ENCODE data around the gene PDZD2. TPM values are rescaled to one million over a fixed set of nuclear protein-coding genes. Genes with fewer than 3 reads are reported as not detected.
"Not testable (repeated sequence)": the region's sequence is repeated elsewhere in the genome, so short reads cannot be mapped to it uniquely, and the experiment has no call there.

Gene PDZD2
- total RNA-seq (4.6 TPM), polyA plus RNA-seq (ENCODE audit: insufficient read depth in 1 of 8, insufficient read length in 8 of 8, low replicate concordance in 1 of 8) (10 to 100 TPM in 1 of 8 donors, 1 to 10 TPM in 7; 5.2 to 12.6 (median 8.1) TPM)
- long read RNA-seq, donor 1, result 0 reads
- long read RNA-seq, donor 2, full-length matches to known transcripts, result 1 of 1 reads
- long read RNA-seq, donor 2, partial matches to known transcripts, result 0 of 1 reads
- long read RNA-seq, donor 2, other reads (novel, unspliced or antisense), result 0 of 1 reads
- long read RNA-seq, donor 3, result 0 reads
- long read RNA-seq, donor 4, result 0 reads
- long read RNA-seq, donor 5, partial matches to known transcripts, result 0 of 64 reads
- long read RNA-seq, donor 5, other reads (novel, unspliced or antisense), result 64 of 64 reads
- long read RNA-seq, donor 6, partial matches to known transcripts, result 42 of 42 reads
- long read RNA-seq, donor 6, other reads (novel, unspliced or antisense), result 0 of 42 reads
- long read RNA-seq, donor 7, result 0 reads
- long read RNA-seq, donor 8, result 0 reads
- long read RNA-seq, donor 9, result 0 reads
- long read RNA-seq, donor 10, result 0 reads
- long read RNA-seq, donor 11, result 0 reads

GRCh38 chr5:31638748-31639418, at the start of gene PDZD2:
Gene PDZD2 (plus strand): TSS chr5:31639131.
- DNase-seq, result peak; percentile 89
- Histone ChIP-seq H3K4me1 (ENCODE audit: control insufficient read depth, insufficient read depth, low read length) (peaks cover 17% of the 10 kb centered on the region), H3K9me3 (replicated peaks; ENCODE audit: control insufficient read depth, low read depth, low read length) (no peaks in the 10 kb centered on the region), H3K27ac (ENCODE audit: low read length) (peak within 1 kb of the TSS; percentile 29), H3K36me3 (ENCODE audit: control insufficient read depth, insufficient read depth, low read length) (no peaks in the 10 kb centered on the region), H3K4me3 (ENCODE audit: low read length) (peak within 1 kb of the TSS; percentile 73), H3K27me3 (ENCODE audit: control insufficient read depth, insufficient read depth, low read length) (peaks cover 33% of the 10 kb centered on the region)
- under 1% methylated on average over 60 of the region's 70 CpGs for WGBS (ENCODE audit: insufficient coverage)

- no peaks in the 10 kb centered on the region for H3K27me3 ChIP-seq (ENCODE audit: control insufficient read depth, insufficient read depth, low read length)
- H3K9me3 ChIP-seq (replicated peaks; ENCODE audit: control insufficient read depth, low read depth, low read length), result no peaks in the 10 kb centered on the region
- DNase-seq, result no peak
- no peaks in the 10 kb centered on the region for H3K4me1 ChIP-seq (ENCODE audit: control insufficient read depth, insufficient read depth, low read length)
- H3K27ac ChIP-seq (ENCODE audit: low read length), result no peak overlapping the region
- H3K4me3 ChIP-seq (ENCODE audit: low read length), result no peak overlapping the region
- H3K36me3 ChIP-seq (ENCODE audit: control insufficient read depth, insufficient read depth, low read length), result no peaks in the 10 kb centered on the region
- no CpG with 5 or more reads among the region's 3 CpGs for WGBS (ENCODE audit: insufficient coverage)
Observed at GRCh38 chr5:31593665-31594064, 45.3 kb upstream of the PDZD2 start.

GRCh38 chr5:31596354-31596753, 42.6 kb upstream of the PDZD2 start:
- WGBS (ENCODE audit: insufficient coverage), result no CpG with 5 or more reads among the region's 1 CpG
- H3K9me3 ChIP-seq (replicated peaks; ENCODE audit: control insufficient read depth, low read depth, low read length), result no peaks in the 10 kb centered on the region
- no peaks in the 10 kb centered on the region for H3K4me1 ChIP-seq (ENCODE audit: control insufficient read depth, insufficient read depth, low read length)
- no peaks in the 10 kb centered on the region for H3K36me3 ChIP-seq (ENCODE audit: control insufficient read depth, insufficient read depth, low read length)
- no peak overlapping the region for H3K4me3 ChIP-seq (ENCODE audit: low read length)
- no peak for DNase-seq
- H3K27ac ChIP-seq (ENCODE audit: low read length), result no peak overlapping the region
- no peaks in the 10 kb centered on the region for H3K27me3 ChIP-seq (ENCODE audit: control insufficient read depth, insufficient read depth, low read length)

- H3K9me3 ChIP-seq (replicated peaks; ENCODE audit: control insufficient read depth, low read depth, low read length), result no peaks in the 10 kb centered on the region
- H3K27me3 ChIP-seq (ENCODE audit: control insufficient read depth, insufficient read depth, low read length), result no peaks in the 10 kb centered on the region
- no peak overlapping the region for H3K27ac ChIP-seq (ENCODE audit: low read length)
- DNase-seq, result no peak
- WGBS (ENCODE audit: insufficient coverage), result no CpG with 5 or more reads among the region's 5 CpGs
- no peaks in the 10 kb centered on the region for H3K4me1 ChIP-seq (ENCODE audit: control insufficient read depth, insufficient read depth, low read length)
- no peak overlapping the region for H3K4me3 ChIP-seq (ENCODE audit: low read length)
- H3K36me3 ChIP-seq (ENCODE audit: control insufficient read depth, insufficient read depth, low read length), result no peaks in the 10 kb centered on the region
Observed at GRCh38 chr5:31598640-31599611, 40.0 kb upstream of the PDZD2 start.

- not testable (repeated sequence) for H3K27ac ChIP-seq (ENCODE audit: low read length); H3K36me3 ChIP-seq (ENCODE audit: control insufficient read depth, insufficient read depth, low read length); DNase-seq; H3K27me3 ChIP-seq (ENCODE audit: control insufficient read depth, insufficient read depth, low read length); H3K4me3 ChIP-seq (ENCODE audit: low read length); H3K4me1 ChIP-seq (ENCODE audit: control insufficient read depth, insufficient read depth, low read length); H3K9me3 ChIP-seq (replicated peaks; ENCODE audit: control insufficient read depth, low read depth, low read length)
- no CpG with 5 or more reads among the region's 4 CpGs for WGBS (ENCODE audit: insufficient coverage)
Observed at GRCh38 chr5:31602305-31602704, 36.6 kb upstream of the PDZD2 start.

- H3K4me3 ChIP-seq (ENCODE audit: low read length), result no peak overlapping the region
- 100% methylated on average over 2 of the region's 2 CpGs for WGBS (ENCODE audit: insufficient coverage)
- no peaks in the 10 kb centered on the region for H3K36me3 ChIP-seq (ENCODE audit: control insufficient read depth, insufficient read depth, low read length)
- no peaks in the 10 kb centered on the region for H3K4me1 ChIP-seq (ENCODE audit: control insufficient read depth, insufficient read depth, low read length)
- DNase-seq, result no peak
- no peak overlapping the region for H3K27ac ChIP-seq (ENCODE audit: low read length)
- H3K9me3 ChIP-seq (replicated peaks; ENCODE audit: control insufficient read depth, low read depth, low read length), result no peaks in the 10 kb centered on the region
- no peaks in the 10 kb centered on the region for H3K27me3 ChIP-seq (ENCODE audit: control insufficient read depth, insufficient read depth, low read length)
Observed at GRCh38 chr5:31604240-31604639, 34.7 kb upstream of the PDZD2 start.

GRCh38 chr5:31604644-31605043, 34.3 kb upstream of the PDZD2 start:
- DNase-seq, result no peak
- WGBS (ENCODE audit: insufficient coverage), result no CpG with 5 or more reads among the region's 2 CpGs
- Histone ChIP-seq H3K4me1 (ENCODE audit: control insufficient read depth, insufficient read depth, low read length) (no peaks in the 10 kb centered on the region), H3K27ac (ENCODE audit: low read length) (no peak overlapping the region), H3K27me3 (ENCODE audit: control insufficient read depth, insufficient read depth, low read length) (no peaks in the 10 kb centered on the region), H3K36me3 (ENCODE audit: control insufficient read depth, insufficient read depth, low read length) (no peaks in the 10 kb centered on the region), H3K4me3 (ENCODE audit: low read length) (no peak overlapping the region), H3K9me3 (replicated peaks; ENCODE audit: control insufficient read depth, low read depth, low read length) (no peaks in the 10 kb centered on the region)

GRCh38 chr5:31605920-31606319, 33.0 kb upstream of the PDZD2 start:
- Histone ChIP-seq H3K9me3 (replicated peaks; ENCODE audit: control insufficient read depth, low read depth, low read length) (no peaks in the 10 kb centered on the region), H3K4me1 (ENCODE audit: control insufficient read depth, insufficient read depth, low read length) (no peaks in the 10 kb centered on the region), H3K27ac (ENCODE audit: low read length) (no peak overlapping the region), H3K27me3 (ENCODE audit: control insufficient read depth, insufficient read depth, low read length) (no peaks in the 10 kb centered on the region), H3K4me3 (ENCODE audit: low read length) (no peak overlapping the region), H3K36me3 (ENCODE audit: control insufficient read depth, insufficient read depth, low read length) (no peaks in the 10 kb centered on the region)
- WGBS (ENCODE audit: insufficient coverage), result no CpG with 5 or more reads among the region's 1 CpG
- DNase-seq, result no peak

- no peak overlapping the region for H3K27ac ChIP-seq (ENCODE audit: low read length)
- no peak for DNase-seq
- H3K36me3 ChIP-seq (ENCODE audit: control insufficient read depth, insufficient read depth, low read length), result no peaks in the 10 kb centered on the region
Observed at GRCh38 chr5:31607546-31607945, 31.4 kb upstream of the PDZD2 start.

More at GRCh38 chr5:31607546-31607945, 31.4 kb upstream of the PDZD2 start:
- Histone ChIP-seq H3K4me3 (ENCODE audit: low read length) (no peak overlapping the region), H3K4me1 (ENCODE audit: control insufficient read depth, insufficient read depth, low read length) (no peaks in the 10 kb centered on the region), H3K27me3 (ENCODE audit: control insufficient read depth, insufficient read depth, low read length) (no peaks in the 10 kb centered on the region), H3K9me3 (replicated peaks; ENCODE audit: control insufficient read depth, low read depth, low read length) (no peaks in the 10 kb centered on the region)
- WGBS (ENCODE audit: insufficient coverage), result 100% methylated on average over 1 of the region's 2 CpGs
